Measurements from ENCODE around the gene ZFHX2.

DNA sequence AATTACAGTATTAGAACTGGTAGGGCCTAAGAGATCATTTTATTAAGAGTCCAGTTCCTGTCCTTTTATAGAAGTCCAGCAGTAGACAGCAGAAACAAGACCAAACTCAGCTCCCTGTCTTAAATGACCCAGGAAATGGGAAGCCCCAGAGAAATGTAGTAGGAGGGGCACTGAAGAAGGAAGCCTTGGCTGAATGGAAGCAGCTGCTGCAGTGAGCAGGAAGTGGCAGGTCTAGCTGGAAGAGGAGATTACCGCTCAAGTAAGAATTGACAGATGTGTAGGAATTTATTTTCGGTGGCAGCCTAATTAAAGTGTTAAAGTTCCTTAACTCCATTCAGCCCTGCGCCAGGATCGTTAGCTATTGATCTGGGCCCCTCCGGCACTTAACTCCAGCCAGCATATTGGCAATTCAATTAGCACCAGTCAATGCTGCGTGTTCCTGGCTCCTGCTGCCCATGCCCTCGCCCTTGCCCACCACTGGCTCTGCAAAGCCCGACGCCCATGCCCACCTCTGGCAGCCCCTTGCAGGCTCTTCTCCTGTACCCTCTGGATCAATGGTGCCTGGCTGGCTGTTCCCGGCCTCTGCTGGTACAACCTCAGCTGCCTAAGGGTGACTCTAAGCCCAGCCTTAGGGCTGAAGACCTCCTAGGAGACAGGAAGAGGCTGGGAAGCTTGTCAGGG lies 21.1 kb downstream of the ZFHX2 start:
- TF ChIP-seq, protein P1, sequence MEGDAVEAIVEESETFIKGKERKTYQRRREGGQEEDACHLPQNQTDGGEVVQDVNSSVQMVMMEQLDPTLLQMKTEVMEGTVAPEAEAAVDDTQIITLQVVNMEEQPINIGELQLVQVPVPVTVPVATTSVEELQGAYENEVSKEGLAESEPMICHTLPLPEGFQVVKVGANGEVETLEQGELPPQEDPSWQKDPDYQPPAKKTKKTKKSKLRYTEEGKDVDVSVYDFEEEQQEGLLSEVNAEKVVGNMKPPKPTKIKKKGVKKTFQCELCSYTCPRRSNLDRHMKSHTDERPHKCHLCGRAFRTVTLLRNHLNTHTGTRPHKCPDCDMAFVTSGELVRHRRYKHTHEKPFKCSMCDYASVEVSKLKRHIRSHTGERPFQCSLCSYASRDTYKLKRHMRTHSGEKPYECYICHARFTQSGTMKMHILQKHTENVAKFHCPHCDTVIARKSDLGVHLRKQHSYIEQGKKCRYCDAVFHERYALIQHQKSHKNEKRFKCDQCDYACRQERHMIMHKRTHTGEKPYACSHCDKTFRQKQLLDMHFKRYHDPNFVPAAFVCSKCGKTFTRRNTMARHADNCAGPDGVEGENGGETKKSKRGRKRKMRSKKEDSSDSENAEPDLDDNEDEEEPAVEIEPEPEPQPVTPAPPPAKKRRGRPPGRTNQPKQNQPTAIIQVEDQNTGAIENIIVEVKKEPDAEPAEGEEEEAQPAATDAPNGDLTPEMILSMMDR (IDR thresholded peaks at IDR 0.05; ENCODE audit: low read depth, low read length) = no peak
- TF ChIP-seq EZH2phosphoT487 (IDR thresholded peaks at IDR 0.05; ENCODE audit: low read depth) = no peak
